HepG2 (cell line): ENCODE results near the gene KRT81.

ENCODE experiments used
- CBX2 ChIP-seq, 2 experiments: fragments of 200-600 bp in 1 of 2; sonication (generic); formaldehyde crosslinking in 1 of 2; IDR thresholded peaks; 2 replicates each; pipeline versions ENCODE4 v1.7.0 to v1.8.1; 2018 to 2022; ENCODE audit warnings: low read depth in 2 of 2, low read length in 1 of 2, mild to moderate bottlenecking in 1 of 2, missing genetic modification reagents in 1 of 2
- CENPT ChIP-seq: sonication (generic); formaldehyde crosslinking; IDR thresholded peaks from 2 replicates; pipeline ENCODE4 v1.8.0; 2022; ENCODE audit warnings: low read depth, mild to moderate bottlenecking, moderate library complexity, missing genetic modification reagents
- CTCF ChIP-seq: sonication (generic); formaldehyde crosslinking; IDR thresholded peaks from 2 replicates; pipeline ENCODE4 v1.5.0; 2020; ENCODE audit warnings: mild to moderate bottlenecking, missing genetic modification reagents, moderate library complexity
- EZH2 ChIP-seq: conservative IDR thresholded peaks from 2 replicates; pipeline ENCODE4 v1.6.1; 2012; ENCODE audit warnings: mild to moderate bottlenecking, low read depth, low read length, moderate library complexity
- FOXA3 ChIP-seq: IDR thresholded peaks from 2 replicates; pipeline ENCODE4 v1.6.1; 2016; ENCODE audit warnings: missing genetic modification reagents, missing compliant biosample characterization
- HCFC1 ChIP-seq: fragments of 150-350 bp; IDR thresholded peaks from 2 replicates; pipeline ENCODE4 v1.6.1; 2014; ENCODE audit warnings: low read depth, low read length
- HNRNPLL ChIP-seq: fragments of 200-400 bp; formaldehyde crosslinking; IDR thresholded peaks from 2 replicates; pipeline ENCODE4 v1.6.1; 2017; ENCODE audit warnings: mild to moderate bottlenecking, low read depth, low read length; ENCODE audit not compliant: poor library complexity, severe bottlenecking
- MXI1 ChIP-seq: IDR thresholded peaks from 3 replicates; pipeline ENCODE4 v1.6.1; 2012; ENCODE audit warnings: low read depth, low read length, inconsistent platforms, borderline replicate concordance
- POLR2AphosphoS5 ChIP-seq: IDR thresholded peaks from 2 replicates; pipeline ENCODE4 v1.6.1; 2012; ENCODE audit warnings: low read depth, low read length
- PRDM15 ChIP-seq: sonication (generic); formaldehyde crosslinking; IDR thresholded peaks from 2 replicates; pipeline ENCODE4 v1.4.0; 2020; ENCODE audit warnings: missing genetic modification reagents
- ZNF17 ChIP-seq: sonication (generic); formaldehyde crosslinking; IDR thresholded peaks from 2 replicates; pipeline ENCODE4 v1.5.0; 2020; ENCODE audit warnings: mild to moderate bottlenecking, missing genetic modification reagents
- ZNF281 ChIP-seq: sonication (generic); formaldehyde crosslinking; IDR thresholded peaks from 2 replicates; pipeline ENCODE4 v1.4.0; 2020; ENCODE audit warnings: missing genetic modification reagents, borderline replicate concordance
- ZNF761 ChIP-seq: sonication (generic); formaldehyde crosslinking; conservative IDR thresholded peaks from 2 replicates; pipeline ENCODE4 v1.4.0; 2020; ENCODE audit warnings: mild to moderate bottlenecking, missing genetic modification reagents
- ZNF768 ChIP-seq: sonication (generic); formaldehyde crosslinking; IDR thresholded peaks from 2 replicates; pipeline ENCODE4 v1.4.0; 2020; ENCODE audit warnings: missing genetic modification reagents

GRCh38 chr12:52260361-52261207, 30.8 kb downstream of the KRT81 start:
- TF ChIP-seq EZH2, result no peak
- TF ChIP-seq CENPT (CRISPR knock-in tag), result no peak
- TF ChIP-seq ZNF17 (CRISPR knock-in tag), result no peak
- TF ChIP-seq CTCF (CRISPR knock-in tag), result no peak
- TF ChIP-seq POLR2AphosphoS5, result no peak
- TF ChIP-seq FOXA3, result no peak
- no peak for TF ChIP-seq CBX2 (IDR thresholded peaks at IDR 0.05; ENCODE audit: low read depth, low read length)
- TF ChIP-seq CBX2 (CRISPR knock-in tag; IDR thresholded peaks at IDR 0.05; ENCODE audit: low read depth), result no peak
- no peak for TF ChIP-seq HCFC1
- no peak for TF ChIP-seq ZNF768 (CRISPR knock-in tag)
- no peak for TF ChIP-seq ZNF281
- no peak for TF ChIP-seq PRDM15 (CRISPR knock-in tag)
- TF ChIP-seq ZNF761 (CRISPR knock-in tag), result no peak
- TF ChIP-seq MXI1, result no peak
- no peak for TF ChIP-seq HNRNPLL
